HG02571 (cell line): ENCODE results near the gene MUC5B.
"Not testable (repeated sequence)": the region's sequence is repeated elsewhere in the genome, so short reads cannot be mapped to it uniquely, and the experiment has no call there.

Experiments used
- ATAC-seq: cut with Tn5 transposase; IDR thresholded peaks from one replicate; pipeline ENCODE4 v1.9.1; 2021; ENCODE audit warnings: mild to moderate bottlenecking, moderate library complexity; ENCODE audit not compliant: unreplicated experiment

Gene MUC5B

DNA sequence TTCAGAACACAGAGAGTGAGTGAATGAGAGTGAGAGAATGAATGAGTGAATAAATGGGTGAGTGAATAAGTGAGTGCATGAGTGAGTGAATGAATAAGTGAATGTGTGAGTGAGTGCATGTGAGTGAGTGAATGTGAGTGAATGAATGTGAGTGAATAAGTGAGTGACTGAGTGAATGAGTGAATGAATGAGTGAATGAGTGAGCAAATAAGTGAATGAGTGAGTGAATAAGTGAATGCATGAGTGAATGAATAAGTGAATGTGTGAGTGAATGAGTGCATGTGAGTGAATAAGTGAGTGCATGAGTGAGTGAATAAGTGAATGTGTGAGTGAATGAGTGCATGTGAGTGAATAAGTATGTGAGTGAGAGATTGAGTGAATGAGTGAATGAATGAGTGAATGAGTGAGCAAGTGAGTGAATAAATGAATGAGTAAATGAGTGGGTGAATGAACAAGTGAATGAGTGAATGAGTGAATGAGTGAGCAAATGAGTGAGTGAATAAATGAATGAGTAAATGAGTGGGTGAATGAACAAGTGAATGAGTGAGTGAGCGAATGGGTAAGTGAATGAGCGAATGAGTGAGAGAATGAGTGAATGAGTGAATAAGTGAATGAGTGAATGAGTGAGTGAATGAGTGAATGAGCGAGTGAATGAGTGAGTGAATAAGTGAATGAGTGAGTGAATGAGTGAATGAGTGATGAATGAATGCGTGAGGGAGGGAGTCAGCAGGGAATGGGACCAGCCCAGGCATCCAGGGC, 21.3 kb upstream of the MUC5B start:
- no peak for ATAC-seq

DNA sequence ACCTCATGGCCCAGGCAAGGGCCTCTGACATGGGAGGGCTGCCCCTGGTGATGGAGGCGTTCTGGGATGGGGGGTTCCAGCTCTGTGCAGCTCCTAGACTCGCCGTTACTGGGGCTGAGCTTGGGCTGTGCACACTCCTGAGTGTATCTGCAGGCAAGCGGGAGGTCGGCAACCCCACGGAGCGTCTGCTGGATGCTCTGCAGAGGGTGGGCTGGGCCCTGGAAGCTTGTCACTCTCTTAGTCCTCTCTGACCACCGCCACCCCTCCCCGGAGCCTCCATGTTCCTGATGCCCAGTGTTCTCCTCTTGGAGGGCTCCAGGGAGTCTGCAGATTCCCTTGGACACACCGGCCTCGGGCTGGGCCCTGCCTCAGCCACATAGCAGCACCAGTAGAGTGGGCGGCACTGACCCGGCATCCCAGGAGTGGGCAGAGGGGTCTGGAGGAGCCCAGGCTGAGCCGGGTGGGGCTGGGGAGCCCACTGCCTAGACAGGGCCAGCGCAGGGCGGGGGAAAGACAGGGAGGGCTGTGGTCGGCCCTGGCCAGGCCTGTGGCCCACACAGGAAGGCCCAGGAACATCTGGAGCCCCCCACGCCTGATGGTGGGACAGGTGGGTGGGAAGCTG, 20.6 kb upstream of the MUC5B start:
- no peak for ATAC-seq

DNA sequence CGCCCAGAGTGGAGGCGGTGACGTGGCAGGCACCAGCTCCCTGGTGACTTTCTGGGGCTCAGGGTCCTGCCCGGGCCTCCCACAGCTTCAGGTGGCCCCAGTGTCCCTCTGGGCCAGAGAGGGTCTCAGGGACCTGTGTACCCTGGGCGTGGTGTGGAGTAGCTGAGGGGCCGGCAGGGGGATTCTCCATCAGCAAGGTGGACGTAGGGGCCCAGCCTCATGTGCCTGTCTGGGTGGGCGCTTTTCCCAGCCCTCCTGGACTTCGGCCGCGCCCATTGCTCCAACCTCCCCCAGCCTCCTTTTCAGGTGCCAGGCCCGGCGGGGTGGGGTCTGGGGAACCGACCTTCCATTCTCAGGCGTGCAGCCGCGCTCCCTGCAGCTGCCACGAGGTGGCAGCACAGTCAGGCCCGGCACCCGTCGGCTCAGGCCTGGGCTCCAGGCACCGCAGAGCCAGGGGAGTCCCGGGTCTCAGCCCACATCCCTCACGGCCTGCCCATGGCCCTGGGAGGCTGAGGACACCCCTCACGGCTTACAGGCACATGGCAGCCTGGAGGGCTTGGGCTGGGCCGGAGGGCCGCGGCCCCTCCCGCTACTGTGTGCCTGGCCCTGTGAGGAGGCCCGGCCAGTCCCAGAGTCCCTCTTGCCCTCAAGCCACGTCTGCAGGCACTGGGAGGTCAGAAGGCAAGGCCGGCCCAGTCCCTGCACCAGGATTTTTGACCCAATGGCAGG, 19.9 kb upstream of the MUC5B start:
- no peak for ATAC-seq

DNA sequence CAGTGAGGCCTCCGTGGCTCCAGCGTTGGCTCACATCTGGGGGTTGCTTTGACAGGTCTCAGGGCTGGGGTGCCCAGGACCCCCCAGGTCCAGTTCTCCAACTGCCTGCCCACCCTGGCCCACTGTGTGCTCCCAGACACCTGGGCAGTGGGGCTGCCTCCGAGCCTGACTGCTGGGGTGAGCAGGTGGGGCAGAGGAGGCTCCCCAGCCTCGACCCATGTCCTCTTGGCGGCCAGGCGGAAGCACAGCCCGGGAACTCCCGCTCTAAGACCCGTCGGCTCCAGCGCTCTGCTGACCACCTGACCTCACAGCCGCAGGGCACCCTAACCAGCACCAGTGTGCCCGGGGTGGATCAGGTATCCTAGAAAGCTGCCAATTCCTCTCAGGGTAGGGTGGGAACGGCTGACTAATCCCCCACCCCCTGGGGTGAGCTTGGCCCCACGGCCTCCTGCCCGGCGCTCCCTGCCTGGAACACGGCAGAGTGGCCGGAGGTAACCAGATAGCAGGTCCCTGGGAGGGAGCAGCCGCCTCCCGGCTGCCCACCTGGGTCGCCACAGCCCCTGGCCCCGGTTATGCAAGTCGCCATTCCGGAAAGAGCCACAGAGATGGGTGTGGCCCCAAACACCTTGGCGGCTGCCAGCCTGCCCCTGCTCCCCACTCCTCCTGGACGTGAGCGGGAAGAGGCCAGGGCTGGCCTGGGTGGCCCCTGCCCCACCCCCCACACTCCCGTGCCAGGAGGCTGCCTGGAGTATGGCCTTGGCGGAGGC, 19.2 kb upstream of the MUC5B start:
- no peak for ATAC-seq

DNA sequence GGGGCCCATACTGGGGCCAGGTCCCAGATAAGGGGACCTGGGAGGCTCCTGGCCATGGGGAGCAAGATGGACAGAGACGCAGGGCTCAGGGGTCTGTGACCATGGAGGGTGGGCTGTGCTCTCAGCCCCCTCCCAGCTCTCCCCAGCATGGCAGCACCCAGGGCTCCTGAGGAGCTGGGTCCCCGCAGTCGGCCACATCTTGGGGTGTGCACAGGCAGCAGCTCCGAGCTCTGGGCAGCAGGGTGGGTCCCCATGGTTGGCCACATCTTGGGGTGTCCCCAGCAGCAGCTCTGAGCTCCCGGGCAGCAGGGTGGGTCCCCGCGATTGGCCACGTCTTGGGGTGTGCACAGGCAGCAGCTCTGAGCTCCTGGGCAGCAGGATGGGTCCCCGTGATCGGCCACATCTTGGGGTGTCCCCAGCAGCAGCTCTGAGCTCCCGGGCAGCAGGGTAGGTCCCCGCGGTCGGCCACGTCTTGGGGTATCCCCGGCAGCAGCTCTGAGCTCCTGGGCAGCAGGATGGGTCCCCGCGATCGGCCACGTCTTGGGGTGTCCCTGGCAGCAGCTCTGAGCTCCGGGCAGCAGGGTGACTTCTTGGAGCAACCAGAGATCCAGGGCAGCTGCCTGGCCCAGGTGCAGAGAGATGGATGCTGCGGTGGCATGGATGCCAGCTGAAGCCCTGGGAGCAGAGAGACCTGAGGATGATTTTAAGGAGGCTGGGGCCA, 18.3 kb upstream of the MUC5B start:
- ATAC-seq = no peak

DNA sequence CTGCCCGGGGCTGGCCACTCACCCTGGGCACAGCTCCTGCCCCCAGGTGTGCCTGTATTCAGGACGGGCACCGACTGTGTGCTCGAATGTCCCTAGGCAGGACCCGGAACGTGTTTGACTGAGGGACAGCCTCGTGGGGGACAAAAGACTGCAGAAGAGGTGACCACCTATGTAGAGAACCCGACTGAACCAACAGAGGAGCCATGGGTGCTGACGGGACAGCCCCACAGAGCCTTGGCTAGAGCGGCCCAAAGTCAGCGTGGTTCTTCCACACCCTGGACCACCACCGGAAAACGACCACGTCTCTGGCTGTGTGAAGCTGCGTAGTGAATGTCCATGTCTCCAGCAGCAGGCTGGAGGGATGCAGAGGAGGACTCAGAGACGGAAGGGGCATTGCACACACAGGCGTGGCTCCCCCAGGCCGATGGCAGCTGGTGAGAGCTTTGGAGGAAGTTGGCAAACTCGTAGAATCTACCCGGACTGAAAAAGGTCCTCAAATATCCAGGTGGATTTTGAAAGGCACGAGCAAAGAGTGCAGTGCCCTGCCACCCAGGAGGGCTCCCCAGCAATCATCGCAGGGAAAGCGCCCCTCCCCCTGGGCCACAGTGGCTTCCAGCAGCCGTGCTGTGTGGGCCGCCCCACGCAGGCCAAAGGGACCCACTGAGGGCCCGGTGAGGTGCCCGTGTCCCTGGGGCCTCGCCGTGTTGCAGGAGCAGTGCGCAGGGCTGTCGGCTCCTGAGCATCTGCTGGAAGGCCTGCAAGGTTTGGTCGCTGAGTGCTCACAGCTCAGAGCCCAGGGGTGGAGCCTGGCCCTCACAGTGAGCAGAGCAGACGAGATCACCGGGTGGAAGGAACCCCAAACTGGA, 17.5 kb upstream of the MUC5B start:
- no peak for ATAC-seq

DNA sequence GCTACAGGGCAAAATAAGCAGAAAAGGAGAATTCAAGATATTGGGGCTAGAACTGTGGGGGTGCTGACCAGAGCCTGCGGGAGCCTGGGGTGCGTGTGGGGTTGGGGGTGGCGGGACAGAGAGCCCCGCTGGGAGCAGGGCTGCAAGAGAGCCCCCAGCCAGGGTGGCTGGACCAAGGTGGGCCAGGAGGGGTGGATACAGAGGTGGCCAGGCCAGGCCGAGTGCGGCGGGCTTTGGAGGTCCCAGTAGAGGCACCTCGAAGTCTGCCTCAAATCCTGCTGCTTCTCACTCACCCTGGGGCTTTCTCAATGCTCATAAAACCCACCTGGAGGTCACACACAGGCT, 16.9 kb upstream of the MUC5B start:
- no peak for ATAC-seq

DNA sequence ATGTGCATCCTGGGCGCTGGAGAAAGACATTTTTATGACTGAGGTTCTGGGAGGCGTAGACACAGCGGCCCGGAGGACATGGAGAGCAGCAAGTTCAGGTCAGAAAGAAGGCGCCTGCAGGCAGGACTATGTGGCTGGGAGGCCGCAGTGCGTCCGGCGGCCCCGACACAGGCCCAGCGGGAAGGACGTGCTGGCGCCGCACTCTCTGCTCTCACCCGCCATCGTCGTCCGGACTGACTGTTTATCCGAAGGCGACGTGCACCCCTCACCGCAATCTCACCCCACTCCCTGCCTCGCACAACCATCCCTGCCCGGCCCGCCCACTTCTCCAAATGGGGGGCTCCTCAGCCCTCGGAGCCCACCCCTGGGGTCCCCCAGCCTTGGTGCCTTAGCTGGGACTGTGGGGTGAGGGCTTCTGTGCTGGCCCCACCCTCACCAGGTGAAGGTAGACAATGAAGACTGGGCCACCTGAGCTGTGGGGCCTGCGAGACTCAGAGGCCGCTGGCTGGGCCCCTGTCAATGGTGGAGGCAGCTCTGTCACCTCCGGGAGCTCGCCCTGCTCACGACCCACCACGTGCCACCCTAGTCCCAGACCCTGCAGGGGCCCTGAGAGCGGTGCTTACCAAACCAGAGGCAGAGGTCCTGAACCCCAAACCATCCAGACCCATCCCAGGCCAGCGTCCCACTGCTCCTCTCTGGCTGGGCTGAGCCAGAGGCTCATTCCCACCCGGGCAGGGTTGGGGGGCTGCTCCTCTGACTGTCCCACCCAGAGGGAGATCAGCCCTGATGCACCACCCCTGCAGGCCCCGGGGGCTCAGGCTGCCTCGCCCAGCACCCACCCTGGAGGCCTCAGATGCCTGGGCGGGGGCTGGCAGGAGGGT, 16.2 kb upstream of the MUC5B start:
- ATAC-seq = no peak

DNA sequence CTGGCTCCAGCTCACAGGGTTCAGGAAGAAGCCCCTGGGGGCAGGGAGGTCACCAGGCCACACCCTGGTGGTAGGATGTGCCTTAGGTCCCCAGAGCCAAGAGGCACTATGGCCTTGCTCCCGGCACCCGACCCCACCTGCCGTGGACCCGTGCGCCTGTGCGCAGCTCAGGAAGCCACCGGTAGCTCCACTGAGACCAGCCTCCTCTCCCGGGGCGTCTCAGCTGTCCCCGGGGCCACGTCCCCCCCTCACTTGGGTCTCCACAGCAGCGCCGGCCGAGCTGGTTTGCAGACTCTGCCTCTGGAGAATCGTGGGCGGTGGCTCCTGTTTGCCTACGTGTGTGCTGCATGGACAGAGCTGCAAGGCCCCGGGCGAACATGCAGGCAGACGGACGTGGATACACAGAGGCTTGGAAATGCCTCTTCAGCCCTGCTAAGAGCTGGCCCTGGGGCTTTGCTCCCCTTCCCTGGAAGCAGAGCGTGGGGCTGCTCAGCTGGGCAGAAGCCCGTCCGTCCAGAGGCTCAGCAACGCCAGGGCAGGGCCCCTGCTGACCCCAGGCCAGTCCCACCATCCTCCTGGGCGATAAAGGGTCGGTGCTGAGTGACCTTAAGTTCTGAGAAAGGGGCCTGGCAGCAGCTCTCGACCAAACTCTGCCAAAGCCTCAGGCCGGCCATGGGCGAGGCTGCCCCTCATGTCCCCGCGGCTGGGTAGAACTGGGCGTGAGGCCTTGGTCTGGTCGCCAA, 15.3 kb upstream of the MUC5B start:
- no peak for ATAC-seq

DNA sequence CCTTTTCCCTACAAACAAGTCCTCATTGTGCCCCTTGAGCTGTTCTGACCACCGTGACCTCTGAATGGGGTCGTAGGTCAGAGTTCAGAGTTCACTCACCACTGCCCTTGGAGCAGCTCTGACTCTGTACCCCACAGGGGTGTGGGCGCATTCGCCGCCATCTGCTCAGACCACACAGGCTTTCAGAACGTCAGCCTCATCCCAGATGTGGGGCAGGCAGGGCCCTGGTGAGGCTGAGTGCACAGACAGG, 14.8 kb upstream of the MUC5B start:
- no peak for ATAC-seq

DNA sequence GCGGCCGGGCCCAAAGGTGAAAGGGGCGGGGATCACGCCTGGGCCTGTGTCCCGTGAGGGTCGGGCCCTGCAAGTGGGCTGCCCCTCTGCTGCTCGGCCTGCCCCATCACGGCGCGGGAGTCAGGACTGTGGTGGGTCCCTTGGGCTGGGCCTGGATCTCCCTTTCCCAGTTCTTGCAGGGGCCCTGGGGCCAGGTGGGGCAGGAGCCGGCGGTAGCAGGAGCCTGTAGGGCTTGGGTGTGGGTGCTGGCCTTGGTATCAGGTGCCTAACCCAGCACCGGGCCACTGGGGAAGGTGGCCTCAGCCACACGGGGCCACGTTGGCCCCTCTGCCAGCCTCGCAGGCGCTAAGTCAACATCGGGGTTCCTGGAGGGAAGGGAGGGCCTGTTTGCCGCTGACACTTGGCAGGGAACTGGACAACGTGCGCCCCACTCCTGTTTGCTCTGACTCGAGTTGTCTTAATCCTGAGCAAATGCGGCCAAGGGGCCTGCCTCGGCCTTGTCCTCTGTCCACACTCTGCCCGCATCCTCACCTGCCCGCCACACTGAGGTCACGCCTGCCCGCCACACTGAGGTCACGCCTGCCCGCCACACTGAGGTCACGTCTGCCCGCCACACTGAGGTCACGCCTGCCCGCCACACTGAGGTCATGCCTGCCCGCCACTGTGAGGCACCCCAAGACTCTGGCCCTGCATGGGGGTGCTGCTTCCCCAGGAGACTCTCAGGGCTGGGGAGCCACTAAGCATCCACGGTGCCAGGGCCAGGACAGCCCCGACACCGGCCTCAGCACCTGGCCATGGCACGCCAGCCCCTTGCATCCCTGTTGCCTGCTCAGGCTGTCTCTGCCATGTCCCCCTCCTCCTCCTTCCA, 14.2 kb upstream of the MUC5B start:
- ATAC-seq = no peak

DNA sequence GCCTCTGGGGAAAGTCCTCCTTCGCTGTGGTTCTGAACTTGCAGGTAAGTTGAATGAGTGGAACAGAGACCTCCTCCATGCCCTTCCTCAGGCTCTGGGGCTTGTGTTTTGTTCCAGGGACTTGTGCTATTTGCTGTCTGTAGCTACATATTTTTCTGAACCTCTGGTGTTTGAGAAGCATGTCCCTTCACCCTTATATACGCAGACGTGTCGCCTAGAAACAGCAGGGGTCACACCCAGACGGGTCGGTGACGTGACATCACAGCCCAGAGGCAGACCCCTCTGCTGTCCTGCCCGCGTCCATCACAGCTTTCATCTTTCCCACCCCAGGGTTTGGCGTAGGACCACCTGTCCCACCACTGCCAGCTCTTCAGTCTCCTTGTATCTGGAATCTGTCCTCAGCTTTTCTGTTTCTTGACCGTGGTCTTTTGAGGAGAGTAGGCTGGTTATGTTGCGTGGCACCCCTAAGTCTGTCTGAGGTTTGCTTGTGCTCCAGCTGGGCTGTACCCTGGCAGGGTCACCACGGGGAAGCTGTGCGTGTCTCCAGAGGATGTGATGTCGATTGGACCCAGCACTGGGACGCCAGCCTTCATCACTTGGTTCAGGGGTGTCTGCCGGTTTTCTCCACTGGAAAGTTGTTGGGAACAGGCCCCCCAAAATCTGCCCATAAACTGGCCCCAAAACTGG, 13.4 kb upstream of the MUC5B start:
- ATAC-seq = no peak

DNA sequence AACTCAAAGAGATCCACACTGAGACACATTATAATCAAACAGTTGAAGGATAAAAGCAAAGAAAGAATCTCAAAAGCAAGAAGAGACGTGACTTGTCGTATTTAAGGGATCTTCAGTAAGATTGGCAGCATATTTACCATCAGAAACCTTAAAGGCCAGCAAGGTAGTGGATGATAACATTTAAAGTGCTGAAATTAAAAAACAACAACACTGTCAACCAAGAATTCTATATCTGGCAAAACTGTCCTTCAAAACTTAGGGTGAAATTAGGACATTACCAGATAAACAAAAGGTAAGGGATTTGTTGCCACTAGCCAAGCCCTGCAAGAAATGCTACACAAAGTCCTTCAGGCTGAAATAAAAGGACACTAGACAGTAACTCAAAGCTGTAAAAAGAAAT, 11.0 kb upstream of the MUC5B start:
- ATAC-seq = no peak

DNA sequence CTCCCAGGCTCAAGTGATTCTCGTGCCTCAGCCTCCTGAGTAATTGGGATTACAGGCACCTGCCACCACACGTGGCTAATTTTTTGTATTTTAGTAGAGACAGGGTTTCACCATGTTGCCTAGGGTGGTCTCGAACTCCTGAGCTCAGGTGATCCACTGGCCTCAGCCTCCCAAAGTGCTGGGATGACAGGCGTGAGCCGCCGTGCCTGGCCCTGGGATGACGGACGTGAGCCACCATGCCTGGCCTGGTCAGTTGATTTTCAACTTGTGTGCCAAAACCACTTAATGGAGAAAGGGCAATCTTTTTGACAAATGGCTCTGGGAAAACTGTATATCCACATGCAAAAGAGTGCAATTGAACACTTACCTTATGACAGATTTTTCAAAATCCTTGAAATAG, 7.0 kb upstream of the MUC5B start:
- ATAC-seq = not testable (repeated sequence)

DNA sequence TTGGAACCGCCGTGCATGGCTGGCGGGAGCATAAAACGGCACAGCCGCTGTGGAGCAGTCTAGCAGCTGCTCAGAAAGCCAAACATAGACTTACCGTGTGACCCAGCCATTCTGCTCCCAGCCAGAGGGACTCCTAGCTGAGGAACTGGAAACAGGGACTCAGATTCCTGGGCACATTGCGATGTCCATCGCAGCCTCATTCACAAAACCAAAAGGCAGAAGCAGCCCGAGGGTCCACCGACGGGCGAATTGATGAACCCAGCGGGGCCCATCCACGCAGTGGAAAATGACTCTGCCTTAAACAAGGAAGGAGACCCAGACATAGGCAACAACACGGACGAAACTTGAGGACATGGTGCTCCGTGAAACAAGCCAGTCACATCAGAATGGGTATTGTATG, 5.7 kb upstream of the MUC5B start:
- no peak for ATAC-seq

DNA sequence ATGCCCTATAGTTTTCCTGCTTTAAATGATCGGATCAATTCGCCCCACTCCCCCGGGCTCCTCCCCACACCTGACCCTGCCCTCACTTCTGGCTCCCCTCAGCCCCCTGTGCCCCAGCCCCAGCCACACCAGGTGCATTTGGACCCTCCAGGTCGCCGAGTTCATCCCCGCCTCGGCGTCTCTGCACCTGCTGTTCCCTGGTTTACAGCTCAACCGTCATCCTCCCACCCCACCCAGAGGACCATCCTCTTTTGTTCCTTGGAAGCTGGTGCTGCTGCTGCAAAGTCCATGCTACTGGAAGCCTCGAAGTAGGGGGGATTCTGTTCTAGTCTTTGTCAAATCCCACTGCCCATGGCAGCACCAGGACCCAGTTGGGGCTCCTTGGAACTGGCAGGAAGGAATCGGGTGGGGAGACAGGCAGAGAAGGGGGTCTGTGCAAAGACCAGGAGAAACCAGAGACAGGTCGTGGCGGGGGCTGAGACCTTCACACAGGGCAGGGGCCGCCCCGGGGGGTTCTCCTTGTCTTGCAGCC, 4.5 kb upstream of the MUC5B start:
- no peak for ATAC-seq
